MCF 10A (cell line): ENCODE measurements around the gene SLC38A1. TPM values are rescaled to one million over a fixed set of nuclear protein-coding genes. Genes with fewer than 3 reads are reported as not detected.

Experiments used
- BruUV-seq: library from RNA; stranded (reverse); fragments of 400-500 nt; replicated peaks from 2 replicates; lab custom pipeline; 2021; lab: Mats Ljungman, UMichigan
- CTCF ChIA-PET: fragments of 300-600 bp; sonication (Branson Sonifier 250); formaldehyde crosslinking; extraction: SDS; loops from one replicate; lab custom pipeline; 2021; ENCODE audit warnings: antibody characterized with exemption, inconsistent platforms; lab: Yijun Ruan, JAX
- POLR2A ChIA-PET: fragments of 300-600, 350-650 bp; sonication (Branson Sonifier 250); formaldehyde crosslinking; extraction: SDS; loops from one replicate; lab custom pipeline; 2020; ENCODE audit warnings: antibody characterized with exemption, inconsistent platforms; lab: Yijun Ruan, JAX
- DNase-seq: peaks from one replicate; pipeline ENCODE4 v3.0.0-alpha.2; 2018; ENCODE audit not compliant: unreplicated experiment
- H3K27ac Mint-ChIP-seq: one replicate; pipeline ENCODE4 v1.8.0; 2022; ENCODE audit warnings: mild to moderate bottlenecking, low read depth, mixed read lengths; ENCODE audit not compliant: unreplicated experiment
- H3K27me3 Mint-ChIP-seq: one replicate; pipeline ENCODE4 v1.8.0; 2022; ENCODE audit warnings: mixed read lengths; ENCODE audit not compliant: insufficient read depth, unreplicated experiment
- H3K36me3 Mint-ChIP-seq: one replicate; pipeline ENCODE4 v1.8.0; 2022; ENCODE audit warnings: mild to moderate bottlenecking, moderate library complexity, mixed read lengths; ENCODE audit not compliant: insufficient read depth, unreplicated experiment
- H3K4me1 Mint-ChIP-seq: one replicate; pipeline ENCODE4 v1.8.0; 2022; ENCODE audit warnings: mixed read lengths; ENCODE audit not compliant: insufficient read depth, unreplicated experiment
- H3K4me3 Mint-ChIP-seq: one replicate; pipeline ENCODE4 v1.8.0; 2022; ENCODE audit warnings: mild to moderate bottlenecking, moderate library complexity, mixed read lengths; ENCODE audit not compliant: unreplicated experiment
- H3K9me3 Mint-ChIP-seq: one replicate; pipeline ENCODE4 v1.8.0; 2022; ENCODE audit warnings: mixed read lengths; ENCODE audit not compliant: unreplicated experiment
- CTCF ChIP-seq: fragments of 200-600 bp; IDR thresholded peaks from one replicate; pipeline ENCODE4 v1.8.0; 2022; ENCODE audit warnings: antibody characterized with exemption, mild to moderate bottlenecking; ENCODE audit not compliant: unreplicated experiment
- intact Hi-C: fragments of 100-400 bp; cut with micrococcal nuclease; formaldehyde crosslinking; loops from 2 replicates; pipeline ENCODE4 v1.14.1; 2022
- total RNA-seq: library from RNA; stranded (reverse); gene quantifications from 2 replicates; pipeline ENCODE4 v1.2.3, GENCODE V29; 2022

The SLC38A1 gene
- total RNA-seq, 1 experiment from 2014 or later = 327 TPM

GRCh38 chr12:46136249-46136648, 132.6 kb downstream of the SLC38A1 start:
- Mint-ChIP-seq H3K4me3 (no peak overlapping the region), H3K27me3 (no peaks in the 10 kb centered on the region), H3K4me1 (no peaks in the 10 kb centered on the region), H3K36me3 (no peaks in the 10 kb centered on the region), H3K27ac (no peak overlapping the region), H3K9me3 (no peaks in the 10 kb centered on the region)
- ChIA-PET CTCF (interaction anchor here (1.1 to 3.3 kb wide), 2 partner anchors 10 to 11 kb away, joined by 3 to 16 read pairs; no protein-coding TSS in a partner anchor), POLR2A (interaction anchor here (0.8 kb wide), 1 partner anchor 130 kb away, joined by 3 read pairs; no protein-coding TSS in a partner anchor)
- BruUV-seq = no TSS peak
- intact Hi-C loops = loop anchor here (10.0 kb wide), 1 partner anchor 199 kb away; no protein-coding TSS in a partner anchor
- no peak for TF ChIP-seq CTCF
- no peak for DNase-seq

GRCh38 chr12:46135750-46136149, 133.1 kb downstream of the SLC38A1 start:
- Mint-ChIP-seq H3K27ac (no peak overlapping the region), H3K36me3 (no peaks in the 10 kb centered on the region), H3K27me3 (no peaks in the 10 kb centered on the region), H3K4me1 (no peaks in the 10 kb centered on the region), H3K4me3 (no peak overlapping the region), H3K9me3 (no peaks in the 10 kb centered on the region)
- TF ChIP-seq CTCF = no peak
- CTCF ChIA-PET = interaction anchor here (1.1 to 3.3 kb wide), 2 partner anchors 10 to 11 kb away, joined by 3 to 16 read pairs; no protein-coding TSS in a partner anchor
- no peak for DNase-seq
- BruUV-seq = no TSS peak
- intact Hi-C loops = loop anchor here (10.0 kb wide), 1 partner anchor 199 kb away; no protein-coding TSS in a partner anchor
- POLR2A ChIA-PET = no interaction called here

DNA sequence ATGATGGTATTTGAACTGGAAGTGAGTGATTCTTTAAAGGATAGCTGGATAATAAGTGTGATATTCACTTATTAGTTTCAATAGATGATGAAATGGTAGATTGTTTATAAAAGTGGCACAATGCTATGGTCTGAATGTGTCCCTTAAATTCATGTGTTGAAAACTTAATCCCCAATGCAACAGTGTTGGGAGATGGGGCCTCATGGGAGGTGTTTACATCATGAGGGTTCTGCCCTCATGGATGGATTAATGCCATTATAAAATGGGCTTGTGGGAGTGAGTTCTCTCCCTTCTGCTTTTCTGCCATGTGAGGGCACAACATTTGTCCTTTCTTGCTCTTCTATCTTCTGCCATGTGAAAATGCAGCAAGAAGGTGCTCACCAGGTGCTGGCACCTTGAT, 134.0 kb downstream of the SLC38A1 start:
- TF ChIP-seq CTCF = no peak
- intact Hi-C loops = loop anchor here (10.0 kb wide), 1 partner anchor 200 kb away; no protein-coding TSS in a partner anchor
- H3K4me1 Mint-ChIP-seq = no peaks in the 10 kb centered on the region
- DNase-seq = no peak
- no peaks in the 10 kb centered on the region for H3K27me3 Mint-ChIP-seq
- no TSS peak for BruUV-seq
- ChIA-PET CTCF (interaction anchor here (0.6 to 3.3 kb wide), 4 partner anchors 9 to 26 kb away, joined by 3 to 16 read pairs (median 4); no protein-coding TSS in a partner anchor), POLR2A (interaction anchor here (1.0 to 1.7 kb wide), 2 partner anchors 10 to 145 kb away, joined by 4 to 6 read pairs; partner anchors contain the start of gene SCAF11)
- H3K9me3 Mint-ChIP-seq = no peaks in the 10 kb centered on the region
- no peak overlapping the region for H3K27ac Mint-ChIP-seq
- no peaks in the 10 kb centered on the region for H3K36me3 Mint-ChIP-seq
- H3K4me3 Mint-ChIP-seq = no peak overlapping the region

DNA sequence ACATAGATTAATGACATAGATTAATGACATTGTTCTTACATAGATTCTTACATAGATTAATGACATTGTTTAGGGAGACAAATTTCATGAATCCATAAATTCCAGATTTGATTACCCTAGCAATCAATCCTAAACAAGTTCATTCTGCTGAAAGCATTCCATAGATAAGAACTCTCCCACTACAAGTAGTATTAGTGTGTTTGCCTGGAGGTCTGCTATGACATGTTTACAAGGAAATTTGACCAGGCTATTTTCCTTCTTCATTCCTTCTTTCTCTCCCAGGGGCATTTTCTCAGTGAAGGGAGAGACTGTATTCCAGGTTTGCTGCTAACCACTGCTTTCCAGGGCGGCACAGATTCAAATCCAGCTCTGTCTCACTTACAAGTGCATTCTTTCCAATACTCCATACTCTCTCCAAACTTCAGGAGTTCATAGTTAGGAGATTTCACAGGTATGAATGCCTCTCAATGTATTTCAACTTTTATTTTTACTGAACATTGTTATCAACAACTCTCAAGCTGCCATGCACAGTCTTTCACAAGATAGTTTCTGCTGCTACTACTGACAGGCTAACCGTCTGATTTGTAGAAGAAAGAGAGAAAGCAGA, 134.5 kb downstream of the SLC38A1 start:
- POLR2A ChIA-PET = interaction anchor here (1.0 to 1.7 kb wide), 2 partner anchors 9 to 144 kb away, joined by 4 to 6 read pairs; partner anchors contain the start of gene SCAF11
- H3K36me3 Mint-ChIP-seq = no peaks in the 10 kb centered on the region
- CTCF ChIA-PET = interaction anchor here (0.6 to 3.3 kb wide), 2 partner anchors 9 to 23 kb away, joined by 3 to 16 read pairs; no protein-coding TSS in a partner anchor
- no peak overlapping the region for H3K27ac Mint-ChIP-seq
- H3K4me1 Mint-ChIP-seq = no peaks in the 10 kb centered on the region
- intact Hi-C loops = loop anchor here (10.0 kb wide), 1 partner anchor 200 kb away; no protein-coding TSS in a partner anchor
- no peaks in the 10 kb centered on the region for H3K27me3 Mint-ChIP-seq
- BruUV-seq = no TSS peak
- DNase-seq = no peak
- H3K4me3 Mint-ChIP-seq = no peak overlapping the region
- TF ChIP-seq CTCF = no peak
- no peaks in the 10 kb centered on the region for H3K9me3 Mint-ChIP-seq
